ENCODE data around the gene ECPAS. TPM values are rescaled to one million over a fixed set of nuclear protein-coding genes. Genes with fewer than 3 reads are reported as not detected.

The ECPAS gene
- polyA plus RNA-seq, 1 donor from 2014 or later = 42.6 TPM

DNA sequence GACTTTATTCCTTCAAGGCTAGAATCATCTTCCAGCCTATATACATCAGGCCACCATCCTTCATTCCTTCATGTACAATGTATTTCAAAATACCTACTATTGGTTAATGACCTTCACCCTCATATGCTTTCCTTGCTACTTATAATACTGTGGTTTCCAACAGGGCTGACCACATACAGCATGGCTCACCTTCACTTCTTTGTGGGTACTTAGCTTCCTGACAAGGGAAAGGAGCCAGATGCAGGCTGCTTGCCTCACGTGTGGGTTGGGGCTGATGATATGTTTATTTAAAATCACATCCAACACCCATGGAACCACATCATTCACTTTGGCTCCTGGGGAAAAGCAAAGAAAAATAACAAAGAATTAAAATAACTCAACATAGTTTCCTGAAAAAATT lies 90.2 kb downstream of the ECPAS start:
- Histone ChIP-seq H3K9me2 (ENCODE audit: insufficient read depth, low read length) (no peaks in the 10 kb centered on the region), H3K4me2 (ENCODE audit: low read length) (no peak overlapping the region), H3K4me3 (ENCODE audit: low read length) (no peak overlapping the region), H3K9me3 (ENCODE audit: low read length) (no peaks in the 10 kb centered on the region), H3K27me3 (ENCODE audit: insufficient read depth, low read depth, low read length) (no peaks in the 10 kb centered on the region), H3F3A (ENCODE audit: insufficient read depth, low read length, poor library complexity, severe bottlenecking) (no peaks in the 10 kb centered on the region), H3K79me2 (replicated peaks; ENCODE audit: insufficient read depth, low read length) (no peaks in the 10 kb centered on the region), H2AFZ (ENCODE audit: low read depth, low read length) (no peak overlapping the region), H4K20me1 (ENCODE audit: insufficient read depth) (no peaks in the 10 kb centered on the region), H3K9ac (ENCODE audit: low read length) (no peak overlapping the region), H3K27ac (ENCODE audit: low read length) (no peak overlapping the region), H3K36me3 (ENCODE audit: insufficient read depth, low read length) (peaks cover 17% of the 10 kb centered on the region)
- TF ChIP-seq RAD21 (conservative IDR thresholded peaks at IDR 0.05) = no peak
- TF ChIP-seq SMC3 (conservative IDR thresholded peaks at IDR 0.05; ENCODE audit: poor library complexity) = no peak
- TF ChIP-seq, protein P1, sequence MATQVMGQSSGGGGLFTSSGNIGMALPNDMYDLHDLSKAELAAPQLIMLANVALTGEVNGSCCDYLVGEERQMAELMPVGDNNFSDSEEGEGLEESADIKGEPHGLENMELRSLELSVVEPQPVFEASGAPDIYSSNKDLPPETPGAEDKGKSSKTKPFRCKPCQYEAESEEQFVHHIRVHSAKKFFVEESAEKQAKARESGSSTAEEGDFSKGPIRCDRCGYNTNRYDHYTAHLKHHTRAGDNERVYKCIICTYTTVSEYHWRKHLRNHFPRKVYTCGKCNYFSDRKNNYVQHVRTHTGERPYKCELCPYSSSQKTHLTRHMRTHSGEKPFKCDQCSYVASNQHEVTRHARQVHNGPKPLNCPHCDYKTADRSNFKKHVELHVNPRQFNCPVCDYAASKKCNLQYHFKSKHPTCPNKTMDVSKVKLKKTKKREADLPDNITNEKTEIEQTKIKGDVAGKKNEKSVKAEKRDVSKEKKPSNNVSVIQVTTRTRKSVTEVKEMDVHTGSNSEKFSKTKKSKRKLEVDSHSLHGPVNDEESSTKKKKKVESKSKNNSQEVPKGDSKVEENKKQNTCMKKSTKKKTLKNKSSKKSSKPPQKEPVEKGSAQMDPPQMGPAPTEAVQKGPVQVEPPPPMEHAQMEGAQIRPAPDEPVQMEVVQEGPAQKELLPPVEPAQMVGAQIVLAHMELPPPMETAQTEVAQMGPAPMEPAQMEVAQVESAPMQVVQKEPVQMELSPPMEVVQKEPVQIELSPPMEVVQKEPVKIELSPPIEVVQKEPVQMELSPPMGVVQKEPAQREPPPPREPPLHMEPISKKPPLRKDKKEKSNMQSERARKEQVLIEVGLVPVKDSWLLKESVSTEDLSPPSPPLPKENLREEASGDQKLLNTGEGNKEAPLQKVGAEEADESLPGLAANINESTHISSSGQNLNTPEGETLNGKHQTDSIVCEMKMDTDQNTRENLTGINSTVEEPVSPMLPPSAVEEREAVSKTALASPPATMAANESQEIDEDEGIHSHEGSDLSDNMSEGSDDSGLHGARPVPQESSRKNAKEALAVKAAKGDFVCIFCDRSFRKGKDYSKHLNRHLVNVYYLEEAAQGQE (IDR thresholded peaks at IDR 0.05; ENCODE audit: borderline replicate concordance) = no peak
- no peak for TF ChIP-seq EZH2 (IDR thresholded peaks at IDR 0.05; ENCODE audit: borderline replicate concordance, insufficient read depth, low read length, poor library complexity, severe bottlenecking)
- TF ChIP-seq, protein P2, sequence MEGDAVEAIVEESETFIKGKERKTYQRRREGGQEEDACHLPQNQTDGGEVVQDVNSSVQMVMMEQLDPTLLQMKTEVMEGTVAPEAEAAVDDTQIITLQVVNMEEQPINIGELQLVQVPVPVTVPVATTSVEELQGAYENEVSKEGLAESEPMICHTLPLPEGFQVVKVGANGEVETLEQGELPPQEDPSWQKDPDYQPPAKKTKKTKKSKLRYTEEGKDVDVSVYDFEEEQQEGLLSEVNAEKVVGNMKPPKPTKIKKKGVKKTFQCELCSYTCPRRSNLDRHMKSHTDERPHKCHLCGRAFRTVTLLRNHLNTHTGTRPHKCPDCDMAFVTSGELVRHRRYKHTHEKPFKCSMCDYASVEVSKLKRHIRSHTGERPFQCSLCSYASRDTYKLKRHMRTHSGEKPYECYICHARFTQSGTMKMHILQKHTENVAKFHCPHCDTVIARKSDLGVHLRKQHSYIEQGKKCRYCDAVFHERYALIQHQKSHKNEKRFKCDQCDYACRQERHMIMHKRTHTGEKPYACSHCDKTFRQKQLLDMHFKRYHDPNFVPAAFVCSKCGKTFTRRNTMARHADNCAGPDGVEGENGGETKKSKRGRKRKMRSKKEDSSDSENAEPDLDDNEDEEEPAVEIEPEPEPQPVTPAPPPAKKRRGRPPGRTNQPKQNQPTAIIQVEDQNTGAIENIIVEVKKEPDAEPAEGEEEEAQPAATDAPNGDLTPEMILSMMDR (IDR thresholded peaks at IDR 0.05; ENCODE audit: poor library complexity, severe bottlenecking) = no peak
- TF ChIP-seq POLR2AphosphoS5 (IDR thresholded peaks at IDR 0.05) = no peak
- TF ChIP-seq MXI1 (conservative IDR thresholded peaks at IDR 0.05; ENCODE audit: poor library complexity, severe bottlenecking) = no peak
- no peak for TF ChIP-seq TAF1 (IDR thresholded peaks at IDR 0.05; ENCODE audit: low read depth)
- TF ChIP-seq EP300 (conservative IDR thresholded peaks at IDR 0.05; ENCODE audit: poor library complexity, severe bottlenecking) = no peak

DNA sequence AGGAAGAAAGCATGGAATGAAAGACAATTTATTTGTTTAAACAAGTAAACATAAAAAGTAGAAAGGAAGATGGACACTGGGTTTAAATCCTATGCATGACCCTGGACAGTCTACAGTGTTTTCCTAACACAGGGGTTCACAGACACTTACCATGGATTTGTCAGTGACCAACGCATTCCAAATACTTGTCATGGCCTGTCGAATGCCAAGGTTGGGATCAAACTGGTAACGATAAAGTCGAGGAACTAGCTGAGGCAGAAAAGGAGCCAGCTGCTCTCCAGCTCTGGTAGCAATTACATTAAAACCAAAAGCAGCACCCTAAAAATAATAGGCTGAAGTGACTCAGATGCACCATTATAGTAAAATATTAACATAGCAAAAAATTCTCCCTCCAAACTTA lies 94.8 kb downstream of the ECPAS start:
- peaks cover 21% of the 10 kb centered on the region for H3K36me3 ChIP-seq (ENCODE audit: insufficient read depth, low read length)
- no peaks in the 10 kb centered on the region for H3K9me3 ChIP-seq (ENCODE audit: low read length)
- TF ChIP-seq POLR2AphosphoS5 (IDR thresholded peaks at IDR 0.05) = no peak
- TF ChIP-seq, protein P2 (IDR thresholded peaks at IDR 0.05; ENCODE audit: poor library complexity, severe bottlenecking) = no peak
- TF ChIP-seq EZH2 (IDR thresholded peaks at IDR 0.05; ENCODE audit: borderline replicate concordance, insufficient read depth, low read length, poor library complexity, severe bottlenecking) = no peak
- TF ChIP-seq TAF1 (IDR thresholded peaks at IDR 0.05; ENCODE audit: low read depth) = no peak
- no peak for TF ChIP-seq MXI1 (conservative IDR thresholded peaks at IDR 0.05; ENCODE audit: poor library complexity, severe bottlenecking)
- TF ChIP-seq, protein P1 (IDR thresholded peaks at IDR 0.05; ENCODE audit: borderline replicate concordance) = no peak
- no peak for TF ChIP-seq SMC3 (conservative IDR thresholded peaks at IDR 0.05; ENCODE audit: poor library complexity)
- TF ChIP-seq RAD21 (conservative IDR thresholded peaks at IDR 0.05) = no peak
- TF ChIP-seq EP300 (conservative IDR thresholded peaks at IDR 0.05; ENCODE audit: poor library complexity, severe bottlenecking) = no peak
- H3K4me2 ChIP-seq (ENCODE audit: low read length) = no peak overlapping the region
- H3K27me3 ChIP-seq (ENCODE audit: insufficient read depth, low read depth, low read length) = no peaks in the 10 kb centered on the region
- H4K20me1 ChIP-seq (ENCODE audit: insufficient read depth) = no peaks in the 10 kb centered on the region
- H3F3A ChIP-seq (ENCODE audit: insufficient read depth, low read length, poor library complexity, severe bottlenecking) = no peaks in the 10 kb centered on the region
- H2AFZ ChIP-seq (ENCODE audit: low read depth, low read length) = no peak overlapping the region
- H3K79me2 ChIP-seq (replicated peaks; ENCODE audit: insufficient read depth, low read length) = no peaks in the 10 kb centered on the region
- H3K9me2 ChIP-seq (ENCODE audit: insufficient read depth, low read length) = no peaks in the 10 kb centered on the region
- H3K9ac ChIP-seq (ENCODE audit: low read length) = no peak overlapping the region
- no peak overlapping the region for H3K4me3 ChIP-seq (ENCODE audit: low read length)
- H3K27ac ChIP-seq (ENCODE audit: low read length) = no peak overlapping the region
